GM21786 (cell line): ENCODE results near the gene HLX.

Experiments
- ATAC-seq: cut with Tn5 transposase; IDR thresholded peaks from one replicate; pipeline ENCODE4 v1.9.1; 2021; ENCODE audit not compliant: unreplicated experiment

Gene HLX

DNA sequence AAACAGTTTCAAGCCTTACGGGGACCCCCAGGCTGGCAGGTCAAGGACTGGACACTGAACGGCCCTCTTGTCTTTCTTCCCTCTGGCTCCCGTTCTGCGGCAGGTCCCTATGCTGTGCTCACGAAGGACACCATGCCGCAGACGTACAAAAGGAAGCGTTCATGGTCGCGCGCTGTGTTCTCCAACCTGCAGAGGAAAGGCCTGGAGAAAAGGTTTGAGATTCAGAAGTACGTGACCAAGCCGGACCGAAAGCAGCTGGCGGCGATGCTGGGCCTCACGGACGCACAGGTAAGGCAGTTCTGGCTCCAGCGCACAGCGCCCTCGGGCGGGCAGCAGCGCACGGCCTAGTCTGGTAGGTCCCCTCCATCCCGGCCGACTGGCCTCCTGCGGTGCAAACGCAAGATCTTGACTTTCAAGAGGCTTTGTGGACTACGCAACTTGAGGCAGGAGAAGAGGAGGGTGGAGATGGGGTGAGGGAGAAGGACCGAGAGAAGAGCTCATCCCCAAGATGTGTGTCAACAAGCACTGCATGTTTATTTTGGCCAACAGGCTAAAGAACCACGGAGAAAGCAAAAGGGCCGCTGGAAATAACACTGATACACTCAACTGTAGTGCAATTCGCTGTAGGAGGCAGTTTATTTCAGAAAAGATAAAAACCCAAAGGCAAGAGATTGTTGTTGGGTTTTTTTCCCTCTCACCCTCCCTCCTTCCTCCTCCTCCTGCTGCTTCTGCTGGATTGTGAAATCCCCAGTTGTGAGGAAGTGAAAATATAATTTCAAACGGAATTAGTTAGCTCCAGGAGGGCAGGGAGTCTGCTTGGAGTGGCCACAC lies 3.0 kb downstream of the HLX start:
- no peak for ATAC-seq

GRCh38 chr1:220884109-220884980 lies 5.1 kb downstream of the HLX start:
- ATAC-seq, result no peak

- ATAC-seq, result no peak
Observed at GRCh38 chr1:220884981-220885918, 6.0 kb downstream of the HLX start.

GRCh38 chr1:220885971-220886370 lies 6.7 kb downstream of the HLX start:
- no peak for ATAC-seq

- ATAC-seq, result no peak
Observed at GRCh38 chr1:220886470-220887201, 7.4 kb downstream of the HLX start.

DNA sequence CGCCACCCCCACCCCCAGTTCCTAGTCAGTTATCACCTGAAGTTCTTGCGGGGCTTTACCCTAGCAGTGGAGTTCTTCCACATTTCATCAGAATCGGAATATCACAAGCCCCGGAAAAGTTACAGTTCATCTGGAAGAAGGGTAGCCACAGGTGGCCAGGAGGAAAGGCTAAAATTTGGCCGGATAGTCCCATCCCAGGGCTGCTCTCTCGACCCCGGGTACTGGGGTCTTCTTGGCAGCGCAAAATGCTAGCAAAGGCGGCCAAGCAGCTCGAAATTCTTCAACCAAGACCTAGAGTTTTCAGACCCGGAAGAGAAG lies 7.9 kb downstream of the HLX start:
- no peak for ATAC-seq

GRCh38 chr1:220887520-220888416 lies 8.5 kb downstream of the HLX start:
- no peak for ATAC-seq

GRCh38 chr1:220888417-220888986 lies 9.3 kb downstream of the HLX start:
- no peak for ATAC-seq

DNA sequence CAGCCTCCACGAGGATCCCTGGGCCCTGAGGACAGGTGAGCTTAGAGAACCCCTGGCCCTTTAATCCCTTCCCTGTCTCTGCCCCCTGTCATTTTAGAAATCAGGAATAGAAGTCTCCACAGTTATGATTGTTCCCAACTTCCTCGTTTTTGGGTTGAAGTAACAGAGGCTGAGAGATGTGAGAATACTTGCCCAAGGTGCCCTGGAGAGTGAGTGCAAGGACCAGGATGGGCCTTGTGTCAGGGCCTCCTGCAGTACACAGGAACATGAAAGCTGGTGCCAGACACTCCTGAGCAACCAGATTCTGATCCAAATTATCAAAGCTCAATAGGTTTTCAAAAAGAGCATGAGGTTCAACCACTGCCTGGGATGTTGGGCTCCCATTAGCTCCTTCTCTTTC lies 10.1 kb downstream of the HLX start:
- no peak for ATAC-seq

GRCh38 chr1:220889848-220890287 lies 10.6 kb downstream of the HLX start:
- no peak for ATAC-seq

GRCh38 chr1:220890602-220891001 lies 11.4 kb downstream of the HLX start:
- ATAC-seq, result no peak

GRCh38 chr1:220891224-220892085 lies 12.2 kb downstream of the HLX start:
- ATAC-seq, result no peak

GRCh38 chr1:220892086-220892376 lies 12.8 kb downstream of the HLX start:
- no peak for ATAC-seq

- no peak for ATAC-seq
Observed at GRCh38 chr1:220892997-220893700, 13.9 kb downstream of the HLX start.

GRCh38 chr1:220893701-220894024 lies 14.4 kb downstream of the HLX start:
- no peak for ATAC-seq

GRCh38 chr1:220894025-220894923 lies 15.0 kb downstream of the HLX start:
- no peak for ATAC-seq

- no peak for ATAC-seq
Observed at GRCh38 chr1:220894924-220895256, 15.6 kb downstream of the HLX start.
